ENCODE data around the gene PRKCH.

Gene PRKCH

DNA sequence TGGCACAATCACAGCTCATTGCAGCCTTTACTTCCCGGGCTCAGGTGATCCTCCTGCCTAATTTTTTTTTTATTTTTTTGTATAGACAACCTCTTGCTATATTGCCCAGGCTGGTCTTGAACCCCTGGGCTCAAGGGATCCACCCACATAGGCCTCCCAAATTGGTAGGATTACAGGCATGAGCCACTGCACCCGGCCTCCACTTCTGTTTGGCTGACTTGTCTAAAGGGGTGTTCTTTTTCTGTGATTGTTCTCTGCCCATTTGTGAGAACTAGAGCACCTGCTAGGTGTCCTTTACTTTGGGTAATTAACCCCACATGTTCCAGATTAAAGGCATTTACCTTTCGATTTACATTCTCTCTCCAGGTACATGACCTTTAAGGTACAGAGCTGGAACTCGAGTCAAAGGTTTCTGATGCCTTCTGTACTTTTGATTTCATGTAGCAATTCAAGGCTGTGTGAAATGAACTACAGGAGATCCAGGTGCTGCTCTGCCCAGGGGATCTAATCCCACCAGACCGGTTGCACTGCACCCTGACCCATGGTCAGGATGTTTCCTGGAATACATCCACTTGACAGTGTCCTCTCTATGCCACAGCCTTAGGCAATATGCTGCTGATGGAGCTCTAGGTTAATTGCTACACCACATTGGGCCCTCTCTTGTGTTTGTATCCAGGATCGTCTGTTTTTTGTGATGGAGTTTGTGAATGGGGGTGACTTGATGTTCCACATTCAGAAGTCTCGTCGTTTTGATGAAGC is 163.6 kb downstream of the PRKCH start:
- Mint-ChIP-seq H3K27me3 (ENCODE audit: low read depth, poor library complexity) (peaks cover 10% of the 10 kb centered on the region), H3K4me1 (peaks cover 5% of the 10 kb centered on the region), H3K27ac (no peak overlapping the region), H3K4me3 (no peak overlapping the region), H3K36me3 (ENCODE audit: low read depth) (no peaks in the 10 kb centered on the region), H3K9me3 (no peaks in the 10 kb centered on the region)
- TF ChIP-seq, protein P1, sequence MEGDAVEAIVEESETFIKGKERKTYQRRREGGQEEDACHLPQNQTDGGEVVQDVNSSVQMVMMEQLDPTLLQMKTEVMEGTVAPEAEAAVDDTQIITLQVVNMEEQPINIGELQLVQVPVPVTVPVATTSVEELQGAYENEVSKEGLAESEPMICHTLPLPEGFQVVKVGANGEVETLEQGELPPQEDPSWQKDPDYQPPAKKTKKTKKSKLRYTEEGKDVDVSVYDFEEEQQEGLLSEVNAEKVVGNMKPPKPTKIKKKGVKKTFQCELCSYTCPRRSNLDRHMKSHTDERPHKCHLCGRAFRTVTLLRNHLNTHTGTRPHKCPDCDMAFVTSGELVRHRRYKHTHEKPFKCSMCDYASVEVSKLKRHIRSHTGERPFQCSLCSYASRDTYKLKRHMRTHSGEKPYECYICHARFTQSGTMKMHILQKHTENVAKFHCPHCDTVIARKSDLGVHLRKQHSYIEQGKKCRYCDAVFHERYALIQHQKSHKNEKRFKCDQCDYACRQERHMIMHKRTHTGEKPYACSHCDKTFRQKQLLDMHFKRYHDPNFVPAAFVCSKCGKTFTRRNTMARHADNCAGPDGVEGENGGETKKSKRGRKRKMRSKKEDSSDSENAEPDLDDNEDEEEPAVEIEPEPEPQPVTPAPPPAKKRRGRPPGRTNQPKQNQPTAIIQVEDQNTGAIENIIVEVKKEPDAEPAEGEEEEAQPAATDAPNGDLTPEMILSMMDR (IDR thresholded peaks at IDR 0.05) = no peak
- no peak for DNase-seq

DNA sequence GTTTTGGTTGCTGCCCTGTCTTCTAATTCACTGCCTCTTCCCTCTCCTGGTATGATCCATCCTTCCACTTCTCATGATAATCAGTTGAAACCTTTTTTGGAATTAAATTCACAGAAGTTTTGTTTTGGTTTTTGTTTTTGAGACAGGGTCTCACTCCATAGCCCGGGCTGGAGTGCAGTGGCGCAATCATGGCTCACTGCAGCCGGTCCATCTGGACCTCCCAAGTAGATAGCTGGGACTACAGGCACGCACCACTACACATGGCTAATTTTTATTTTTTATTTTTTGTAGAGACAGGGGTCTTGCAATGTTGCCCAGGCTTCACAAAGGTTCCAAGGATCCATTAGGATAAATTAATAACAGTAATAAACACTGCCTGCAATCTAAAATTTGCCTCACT is 164.3 kb downstream of the PRKCH start:
- no peaks in the 10 kb centered on the region for H3K36me3 Mint-ChIP-seq (ENCODE audit: low read depth)
- peaks cover 4% of the 10 kb centered on the region for H3K4me1 Mint-ChIP-seq
- H3K4me3 Mint-ChIP-seq = no peak overlapping the region
- DNase-seq = no peak
- H3K9me3 Mint-ChIP-seq = no peaks in the 10 kb centered on the region
- TF ChIP-seq, protein P1 (IDR thresholded peaks at IDR 0.05) = no peak
- no peak overlapping the region for H3K27ac Mint-ChIP-seq
- H3K27me3 Mint-ChIP-seq (ENCODE audit: low read depth, poor library complexity) = peaks cover 3% of the 10 kb centered on the region

DNA sequence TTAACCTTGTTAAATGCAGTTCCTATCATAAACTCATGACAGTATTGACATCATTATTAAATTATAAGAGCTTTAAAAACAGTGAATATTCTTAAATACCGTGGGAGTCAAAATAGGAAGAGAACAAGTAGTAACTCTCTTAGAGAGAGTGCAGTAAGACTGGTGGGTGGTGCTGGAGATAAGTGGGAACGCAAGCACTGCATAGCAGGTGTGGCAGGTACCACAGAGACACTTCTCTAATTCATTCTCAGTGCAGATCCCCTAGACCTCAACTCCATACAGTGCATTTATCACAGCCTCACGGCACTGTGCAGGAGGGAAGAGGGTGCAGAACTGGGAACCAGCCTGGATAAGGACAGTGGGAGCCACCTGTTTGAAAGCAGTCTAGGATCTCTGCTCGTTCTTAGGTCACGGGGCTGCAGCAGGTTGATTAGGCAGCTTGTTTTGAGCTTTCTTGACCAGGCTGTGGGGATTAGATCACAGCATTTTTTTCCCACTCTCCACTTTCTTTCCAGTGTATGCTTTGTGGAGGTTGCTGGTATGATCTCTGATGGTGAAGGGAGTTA is 165.6 kb downstream of the PRKCH start:
- DNase-seq = no peak
- Mint-ChIP-seq H3K27ac (no peak overlapping the region), H3K9me3 (no peaks in the 10 kb centered on the region), H3K27me3 (ENCODE audit: low read depth, poor library complexity) (no peaks in the 10 kb centered on the region), H3K36me3 (ENCODE audit: low read depth) (no peaks in the 10 kb centered on the region), H3K4me3 (no peak overlapping the region), H3K4me1 (no peaks in the 10 kb centered on the region)
- TF ChIP-seq, protein P1 (IDR thresholded peaks at IDR 0.05) = no peak

DNA sequence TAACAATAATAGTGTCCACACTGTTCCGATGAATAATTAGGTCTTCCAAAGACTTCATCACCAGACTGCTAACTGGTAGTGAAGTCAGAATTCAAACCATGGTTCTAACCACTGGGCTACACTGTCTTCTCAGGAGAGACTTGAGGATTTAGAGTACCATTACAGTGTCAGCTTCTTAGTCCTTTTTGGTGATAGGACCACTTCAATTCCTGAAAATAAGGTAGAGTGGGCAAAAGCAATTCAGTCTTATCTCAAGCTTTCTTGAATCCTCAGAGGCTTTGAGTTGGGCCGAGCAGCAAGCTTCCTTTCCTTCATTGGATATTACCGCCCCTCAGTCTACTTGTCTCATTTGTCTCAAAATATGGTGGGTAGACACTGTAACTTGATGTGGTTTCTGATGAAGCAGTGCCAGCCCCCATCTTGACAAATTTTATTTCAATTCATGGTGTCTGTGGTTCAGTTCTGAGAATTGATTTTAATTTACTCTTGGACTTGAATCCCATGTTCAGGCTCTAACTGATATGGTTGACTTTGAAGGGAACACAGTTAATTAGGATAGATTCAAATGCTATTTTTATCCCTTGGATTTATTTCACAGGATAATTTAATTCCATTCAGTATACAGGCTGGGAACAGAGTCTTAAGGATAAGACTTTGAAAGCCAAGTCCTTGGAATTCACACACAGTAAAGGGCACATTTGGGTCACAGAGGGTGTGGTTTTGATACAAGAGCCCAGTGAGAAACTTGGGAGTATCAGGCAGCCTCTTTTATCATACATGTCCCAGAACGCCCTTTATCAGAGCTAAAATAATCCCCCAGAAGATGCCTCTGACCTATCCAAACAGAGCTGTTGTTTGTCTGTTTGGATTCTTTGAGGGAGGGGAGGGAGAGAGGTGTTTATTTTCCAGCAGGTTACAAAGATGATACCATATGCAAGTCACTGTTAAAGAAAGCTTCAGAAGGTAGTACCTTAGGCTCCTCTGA is 167.3 kb downstream of the PRKCH start:
- no peak for DNase-seq
- Mint-ChIP-seq H3K9me3 (no peaks in the 10 kb centered on the region), H3K27ac (no peak overlapping the region), H3K4me3 (no peak overlapping the region), H3K4me1 (no peaks in the 10 kb centered on the region), H3K36me3 (ENCODE audit: low read depth) (no peaks in the 10 kb centered on the region), H3K27me3 (ENCODE audit: low read depth, poor library complexity) (no peaks in the 10 kb centered on the region)
- TF ChIP-seq, protein P1 (IDR thresholded peaks at IDR 0.05) = no peak

DNA sequence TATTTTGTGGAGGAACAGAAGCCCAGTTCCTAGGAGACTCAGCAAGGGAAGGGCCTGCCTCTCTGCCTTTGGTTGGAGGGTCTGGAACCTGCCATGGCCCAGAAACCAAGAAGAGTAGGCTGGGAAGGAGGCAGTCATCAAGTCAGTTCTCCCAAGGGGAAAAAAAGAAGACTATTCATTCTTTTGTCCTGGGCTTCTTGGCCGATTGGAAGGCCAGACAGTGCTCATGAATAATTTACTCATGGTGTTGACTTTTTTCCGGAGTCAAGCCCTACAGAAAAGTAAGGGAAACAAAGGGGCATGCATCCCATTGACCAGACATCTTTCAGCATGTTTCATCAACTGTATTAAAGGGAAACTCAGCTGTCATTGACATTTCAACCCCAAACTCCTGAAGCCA is 168.1 kb downstream of the PRKCH start:
- no peaks in the 10 kb centered on the region for H3K36me3 Mint-ChIP-seq (ENCODE audit: low read depth)
- no peak overlapping the region for H3K27ac Mint-ChIP-seq
- DNase-seq = no peak
- TF ChIP-seq, protein P1 (IDR thresholded peaks at IDR 0.05) = no peak
- no peaks in the 10 kb centered on the region for H3K27me3 Mint-ChIP-seq (ENCODE audit: low read depth, poor library complexity)
- no peaks in the 10 kb centered on the region for H3K9me3 Mint-ChIP-seq
- no peaks in the 10 kb centered on the region for H3K4me1 Mint-ChIP-seq
- no peak overlapping the region for H3K4me3 Mint-ChIP-seq

All from nephron progenitor cell (in vitro differentiated cells).